MM.1S (cell line): ENCODE data around the gene AHSP.

ENCODE experiments used
- DNase-seq: peaks from one replicate; pipeline ENCODE4 v3.0.0-alpha.2; 2015
- H2AFZ ChIP-seq: fragments of 300-600 bp; sonication (generic); 2 replicates; pipeline ENCODE4 v1.6.0; 2016; ENCODE audit warnings: antibody characterized with exemption, low read length
- H3F3A ChIP-seq: fragments of 300-600 bp; sonication (generic); 2 replicates; pipeline ENCODE4 v1.6.1; 2016; ENCODE audit warnings: mild to moderate bottlenecking, antibody characterized with exemption, low read length, moderate library complexity, mixed read lengths; ENCODE audit not compliant: insufficient read depth
- H3K27ac ChIP-seq: fragments of 300-600 bp; sonication (generic); 2 replicates; pipeline ENCODE4 v1.5.1; 2016; ENCODE audit warnings: mild to moderate bottlenecking, low read length
- H3K27me3 ChIP-seq: fragments of 300-600 bp; sonication (generic); replicated peaks from 2 replicates; pipeline ENCODE4 v1.6.0; 2016; ENCODE audit warnings: low read length; ENCODE audit not compliant: insufficient read depth
- H3K36me3 ChIP-seq: fragments of 300-600 bp; sonication (generic); replicated peaks from 2 replicates; pipeline ENCODE4 v1.6.1; 2016; ENCODE audit warnings: mild to moderate bottlenecking, low read length, mixed read lengths; ENCODE audit not compliant: insufficient read depth
- H3K4me1 ChIP-seq: fragments of 300-600 bp; sonication (generic); 2 replicates; pipeline ENCODE4 v1.6.1; 2016; ENCODE audit warnings: low read length, mixed read lengths
- H3K4me2 ChIP-seq: fragments of 300-600 bp; sonication (generic); 2 replicates; pipeline ENCODE4 v1.6.0; 2016; ENCODE audit warnings: low read depth, low read length
- H3K4me3 ChIP-seq: fragments of 300-600 bp; sonication (generic); 2 replicates; pipeline ENCODE4 v1.5.1; 2016; ENCODE audit warnings: low read length, mixed read lengths
- H3K79me2 ChIP-seq: fragments of 300-600 bp; sonication (generic); 2 replicates; pipeline ENCODE4 v1.6.1; 2016; ENCODE audit warnings: mixed run types, low read length, mixed read lengths
- H3K9ac ChIP-seq: fragments of 300-600 bp; sonication (generic); 2 replicates; pipeline ENCODE4 v1.6.1; 2016; ENCODE audit warnings: low read length, mixed read lengths
- H3K9me2 ChIP-seq: fragments of 300-600 bp; sonication (generic); replicated peaks from 2 replicates; pipeline ENCODE4 v1.6.1; 2016; ENCODE audit warnings: mild to moderate bottlenecking, low read length, mixed read lengths; ENCODE audit not compliant: insufficient read depth
- H3K9me3 ChIP-seq: fragments of 300-600 bp; sonication (generic); replicated peaks from 2 replicates; pipeline ENCODE4 v1.6.1; 2016; ENCODE audit warnings: mild to moderate bottlenecking, low read length, mixed read lengths; ENCODE audit not compliant: insufficient read depth
- H4K20me1 ChIP-seq: fragments of 300-600 bp; sonication (generic); 2 replicates; pipeline ENCODE4 v1.6.1; 2016; ENCODE audit warnings: mild to moderate bottlenecking, low read length, moderate library complexity, mixed read lengths; ENCODE audit not compliant: insufficient read depth
- EZH2 ChIP-seq: fragments of 300-600 bp; sonication (generic); optimal IDR thresholded peaks from 2 replicates; pipeline ENCODE3; 2017; ENCODE audit warnings: low read depth, mild to moderate bottlenecking, antibody characterized with exemption, low read length, mixed read lengths
- EZH2phosphoT487 ChIP-seq: fragments of 300-600 bp; sonication (generic); IDR thresholded peaks from 2 replicates; pipeline ENCODE4 v1.6.1; 2018; ENCODE audit warnings: antibody characterized with exemption, low read length
- TF ChIP-seq, protein P1 (sequence below): fragments of 300-600 bp; sonication (generic); IDR thresholded peaks from 2 replicates; pipeline ENCODE4 v1.5.1; 2016; ENCODE audit warnings: antibody characterized with exemption, low read length, mixed read lengths

Gene AHSP

DNA sequence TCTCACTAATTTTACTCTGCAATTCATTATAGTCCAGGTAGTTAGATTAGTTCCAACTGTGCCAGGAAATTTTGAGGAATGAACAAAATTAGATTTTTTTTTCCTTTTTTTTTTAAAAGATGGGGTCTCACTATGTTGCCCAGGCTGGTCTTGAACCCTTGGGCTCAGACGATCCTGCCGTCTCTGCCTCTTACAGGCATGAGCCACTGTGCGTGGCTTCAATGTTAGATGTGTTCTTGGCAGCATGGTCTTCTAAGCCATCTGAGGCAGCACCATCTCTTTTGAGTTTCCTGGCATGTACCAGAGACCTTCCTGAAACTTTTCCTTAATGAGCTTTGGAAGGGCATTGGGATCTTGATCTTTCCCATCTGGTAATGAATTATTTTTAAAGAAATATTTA lies 2.6 kb upstream of the AHSP start:
- DNase-seq: no peak
- H3F3A ChIP-seq: no peaks in the 10 kb centered on the region
- H3K4me1 ChIP-seq: no peaks in the 10 kb centered on the region
- H3K9ac ChIP-seq: no peak overlapping the region
- H3K4me3 ChIP-seq: no peak overlapping the region
- no peaks in the 10 kb centered on the region for H3K79me2 ChIP-seq
- H3K9me2 ChIP-seq: no peaks in the 10 kb centered on the region
- no peak overlapping the region for H2AFZ ChIP-seq
- no peak overlapping the region for H3K4me2 ChIP-seq
- H3K27me3 ChIP-seq: peaks cover 12% of the 10 kb centered on the region
- H3K27ac ChIP-seq: no peak overlapping the region
- no peak for TF ChIP-seq EZH2phosphoT487
- TF ChIP-seq, protein P1, sequence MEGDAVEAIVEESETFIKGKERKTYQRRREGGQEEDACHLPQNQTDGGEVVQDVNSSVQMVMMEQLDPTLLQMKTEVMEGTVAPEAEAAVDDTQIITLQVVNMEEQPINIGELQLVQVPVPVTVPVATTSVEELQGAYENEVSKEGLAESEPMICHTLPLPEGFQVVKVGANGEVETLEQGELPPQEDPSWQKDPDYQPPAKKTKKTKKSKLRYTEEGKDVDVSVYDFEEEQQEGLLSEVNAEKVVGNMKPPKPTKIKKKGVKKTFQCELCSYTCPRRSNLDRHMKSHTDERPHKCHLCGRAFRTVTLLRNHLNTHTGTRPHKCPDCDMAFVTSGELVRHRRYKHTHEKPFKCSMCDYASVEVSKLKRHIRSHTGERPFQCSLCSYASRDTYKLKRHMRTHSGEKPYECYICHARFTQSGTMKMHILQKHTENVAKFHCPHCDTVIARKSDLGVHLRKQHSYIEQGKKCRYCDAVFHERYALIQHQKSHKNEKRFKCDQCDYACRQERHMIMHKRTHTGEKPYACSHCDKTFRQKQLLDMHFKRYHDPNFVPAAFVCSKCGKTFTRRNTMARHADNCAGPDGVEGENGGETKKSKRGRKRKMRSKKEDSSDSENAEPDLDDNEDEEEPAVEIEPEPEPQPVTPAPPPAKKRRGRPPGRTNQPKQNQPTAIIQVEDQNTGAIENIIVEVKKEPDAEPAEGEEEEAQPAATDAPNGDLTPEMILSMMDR: no peak
- no peaks in the 10 kb centered on the region for H3K36me3 ChIP-seq
- no peaks in the 10 kb centered on the region for H4K20me1 ChIP-seq
- H3K9me3 ChIP-seq: no peaks in the 10 kb centered on the region

DNA sequence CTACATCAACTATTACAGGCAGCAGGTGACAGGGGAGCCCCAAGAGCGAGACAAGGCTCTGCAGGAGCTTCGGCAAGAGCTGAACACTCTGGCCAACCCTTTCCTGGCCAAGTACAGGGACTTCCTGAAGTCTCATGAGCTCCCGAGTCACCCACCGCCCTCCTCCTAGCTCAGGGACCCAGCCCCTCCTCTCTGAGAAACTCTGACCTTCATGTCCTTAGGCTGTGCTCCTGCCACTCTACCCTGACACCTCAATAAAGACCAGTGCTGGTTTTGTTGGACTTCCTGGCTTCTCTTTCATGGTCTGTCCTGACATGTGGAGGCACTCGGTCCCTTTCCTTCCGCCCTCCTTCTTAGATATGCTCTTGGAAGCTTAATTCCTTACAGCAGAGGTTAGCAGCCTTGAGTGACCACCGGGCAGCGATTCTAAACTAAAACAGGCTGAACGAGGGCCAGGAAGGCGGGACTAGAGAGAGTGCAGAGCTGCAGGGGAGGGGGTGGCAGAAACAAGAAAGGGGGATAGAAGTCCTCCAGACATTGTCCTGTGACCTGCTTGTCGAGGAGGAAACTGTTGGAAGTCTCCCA lies 915 bp downstream of the AHSP start:
- H3K79me2 ChIP-seq: no peaks in the 10 kb centered on the region
- no peak overlapping the region for H3K9ac ChIP-seq
- no peak overlapping the region for H3K4me3 ChIP-seq
- H3K36me3 ChIP-seq: no peaks in the 10 kb centered on the region
- H2AFZ ChIP-seq: no peak overlapping the region
- H3K4me1 ChIP-seq: no peaks in the 10 kb centered on the region
- no peak for DNase-seq
- TF ChIP-seq EZH2 (no peak), EZH2phosphoT487 (no peak)
- TF ChIP-seq, protein P1: no peak
- H4K20me1 ChIP-seq: no peaks in the 10 kb centered on the region
- no peak overlapping the region for H3K27ac ChIP-seq
- peaks cover 16% of the 10 kb centered on the region for H3K27me3 ChIP-seq
- H3F3A ChIP-seq: no peaks in the 10 kb centered on the region
- H3K9me3 ChIP-seq: no peaks in the 10 kb centered on the region
- H3K4me2 ChIP-seq: no peak overlapping the region
- no peaks in the 10 kb centered on the region for H3K9me2 ChIP-seq

GRCh38 chr16:31529108-31529936 lies 1.6 kb downstream of the AHSP start:
- no peaks in the 10 kb centered on the region for H3K9me2 ChIP-seq
- no peaks in the 10 kb centered on the region for H3K4me1 ChIP-seq
- no peak overlapping the region for H3K4me2 ChIP-seq
- H3K9ac ChIP-seq: no peak overlapping the region
- no peak overlapping the region for H3K27ac ChIP-seq
- no peaks in the 10 kb centered on the region for H3K36me3 ChIP-seq
- H3F3A ChIP-seq: no peaks in the 10 kb centered on the region
- peaks cover 16% of the 10 kb centered on the region for H3K27me3 ChIP-seq
- H3K4me3 ChIP-seq: no peak overlapping the region
- H4K20me1 ChIP-seq: no peaks in the 10 kb centered on the region
- H3K79me2 ChIP-seq: no peaks in the 10 kb centered on the region
- TF ChIP-seq EZH2phosphoT487: no peak
- TF ChIP-seq, protein P1: no peak
- no peak for TF ChIP-seq EZH2
- no peak overlapping the region for H2AFZ ChIP-seq
- H3K9me3 ChIP-seq: no peaks in the 10 kb centered on the region
- DNase-seq: no peak
